ENCODE results near the gene ACAA1.
"Not testable (repeated sequence)": the region's sequence is repeated elsewhere in the genome, so short reads cannot be mapped to it uniquely, and the experiment has no call there.

Gene ACAA1

GRCh38 chr3:38083254-38083653 is 53.7 kb downstream of the ACAA1 start:
- not testable (repeated sequence) for DNase-seq (ENCODE audit: low read depth in 2 of 2)

- not testable (repeated sequence) for DNase-seq (ENCODE audit: low read depth in 2 of 2)
Measured at GRCh38 chr3:38082296-38082695, 54.6 kb downstream of the ACAA1 start.

- not testable (repeated sequence) for DNase-seq (ENCODE audit: low read depth in 2 of 2)
Measured at GRCh38 chr3:38077073-38077472, 59.9 kb downstream of the ACAA1 start.
